Activated naive CD8-positive, alpha-beta T cell (primary cell): ENCODE measurements around the gene PTPN18.
"Not testable (repeated sequence)": the region's sequence is repeated elsewhere in the genome, so short reads cannot be mapped to it uniquely, and the experiment has no call there.

Source experiments
- H3K27ac Mint-ChIP-seq: one replicate; pipeline ENCODE4 v1.8.0; 2021; ENCODE audit warnings: mixed read lengths
- H3K27me3 Mint-ChIP-seq: one replicate; pipeline ENCODE4 v1.8.0; 2021; ENCODE audit warnings: mixed read lengths
- H3K36me3 Mint-ChIP-seq: one replicate; pipeline ENCODE4 v1.8.0; 2021; ENCODE audit warnings: mixed read lengths
- H3K4me1 Mint-ChIP-seq: one replicate; pipeline ENCODE4 v1.8.0; 2021; ENCODE audit warnings: low read depth, mixed read lengths
- H3K4me3 Mint-ChIP-seq: one replicate; pipeline ENCODE4 v1.8.0; 2021; ENCODE audit warnings: mild to moderate bottlenecking, mixed read lengths
- H3K9me3 Mint-ChIP-seq: one replicate; pipeline ENCODE4 v1.8.0; 2021; ENCODE audit warnings: low read depth, mixed read lengths

The PTPN18 gene

GRCh38 chr2:130355578-130356431 is at the start of gene PTPN18:
PTPN18 (plus strand) TSS chr2:130356056; CDS start chr2:130356108, 52 bp downstream.
- H3K4me1 Mint-ChIP-seq: peaks cover 12% of the 10 kb centered on the region
- peak within 1 kb of the TSS; percentile 85 for H3K4me3 Mint-ChIP-seq
- H3K36me3 Mint-ChIP-seq: no peaks in the 10 kb centered on the region
- H3K27ac Mint-ChIP-seq: no peak within 1 kb of the TSS
- peaks cover 3% of the 10 kb centered on the region for H3K9me3 Mint-ChIP-seq
- H3K27me3 Mint-ChIP-seq: peaks cover 2% of the 10 kb centered on the region

- no peak overlapping the region for H3K27ac Mint-ChIP-seq
- H3K4me1 Mint-ChIP-seq: no peaks in the 10 kb centered on the region
- H3K27me3 Mint-ChIP-seq: peaks cover 2% of the 10 kb centered on the region
- no peak overlapping the region for H3K4me3 Mint-ChIP-seq
- H3K36me3 Mint-ChIP-seq: no peaks in the 10 kb centered on the region
- no peaks in the 10 kb centered on the region for H3K9me3 Mint-ChIP-seq
Observed at GRCh38 chr2:130307850-130308249, 48.0 kb upstream of the PTPN18 start.

GRCh38 chr2:130310881-130311280 is 45.0 kb upstream of the PTPN18 start:
- Mint-ChIP-seq H3K27ac (no peak overlapping the region), H3K27me3 (peaks cover 2% of the 10 kb centered on the region), H3K4me3 (no peak overlapping the region), H3K36me3 (no peaks in the 10 kb centered on the region), H3K4me1 (no peaks in the 10 kb centered on the region), H3K9me3 (no peaks in the 10 kb centered on the region)

- Mint-ChIP-seq H3K36me3 (no peaks in the 10 kb centered on the region), H3K27ac (no peak overlapping the region), H3K4me1 (no peaks in the 10 kb centered on the region), H3K27me3 (peaks cover 3% of the 10 kb centered on the region), H3K9me3 (no peaks in the 10 kb centered on the region), H3K4me3 (no peak overlapping the region)
Observed at GRCh38 chr2:130313812-130314334, 42.0 kb upstream of the PTPN18 start.

- H3K36me3 Mint-ChIP-seq: no peaks in the 10 kb centered on the region
- peaks cover 4% of the 10 kb centered on the region for H3K27me3 Mint-ChIP-seq
- no peaks in the 10 kb centered on the region for H3K9me3 Mint-ChIP-seq
- no peak overlapping the region for H3K27ac Mint-ChIP-seq
- H3K4me1 Mint-ChIP-seq: no peaks in the 10 kb centered on the region
- H3K4me3 Mint-ChIP-seq: no peak overlapping the region
Observed at GRCh38 chr2:130314377-130314776, 41.5 kb upstream of the PTPN18 start.

DNA sequence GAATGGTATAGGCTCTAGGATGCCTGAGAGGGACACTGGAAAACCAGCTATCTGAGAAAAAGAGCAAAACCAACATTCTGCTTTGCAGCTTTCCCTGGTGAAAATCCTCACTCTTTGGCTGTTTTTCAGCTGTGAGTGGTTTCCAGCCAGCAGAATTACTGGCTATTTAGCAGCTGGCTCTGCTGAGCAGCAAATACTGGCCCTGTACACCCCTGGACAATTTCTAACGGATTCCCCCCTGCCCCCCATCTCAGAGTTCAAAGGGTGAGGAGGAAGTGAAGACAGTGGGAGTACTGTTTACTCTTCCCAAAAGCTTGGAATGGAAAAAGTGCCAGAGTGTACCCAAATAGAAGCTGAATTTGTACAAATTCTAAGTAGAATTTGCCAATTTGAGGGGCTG is 39.3 kb upstream of the PTPN18 start:
- no peak overlapping the region for H3K4me3 Mint-ChIP-seq
- H3K27me3 Mint-ChIP-seq: peaks cover 12% of the 10 kb centered on the region
- H3K27ac Mint-ChIP-seq: no peak overlapping the region
- H3K36me3 Mint-ChIP-seq: no peaks in the 10 kb centered on the region
- H3K4me1 Mint-ChIP-seq: no peaks in the 10 kb centered on the region
- no peaks in the 10 kb centered on the region for H3K9me3 Mint-ChIP-seq

DNA sequence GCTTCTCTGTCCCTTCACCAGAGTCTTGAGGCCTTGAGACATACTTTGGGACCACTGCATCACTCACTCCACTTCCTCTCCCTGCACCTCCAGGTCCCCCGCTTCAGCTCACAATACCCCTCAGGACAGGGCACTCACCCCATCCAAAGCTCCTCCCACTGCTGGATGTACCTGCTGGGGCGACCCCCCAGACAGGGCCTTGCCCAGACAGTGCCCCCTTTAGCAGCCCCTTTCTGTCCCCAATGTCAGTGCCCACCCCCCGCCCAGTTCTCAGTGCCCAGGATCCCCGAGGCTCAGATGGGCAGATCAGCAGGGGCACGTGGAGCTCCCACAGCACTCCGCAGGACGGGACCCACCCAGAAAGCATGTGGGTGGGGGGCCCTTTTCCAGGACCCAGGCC is 37.0 kb upstream of the PTPN18 start:
- Mint-ChIP-seq H3K27ac (no peak overlapping the region), H3K27me3 (peaks cover 13% of the 10 kb centered on the region), H3K4me3 (no peak overlapping the region), H3K4me1 (no peaks in the 10 kb centered on the region), H3K36me3 (no peaks in the 10 kb centered on the region), H3K9me3 (no peaks in the 10 kb centered on the region)

DNA sequence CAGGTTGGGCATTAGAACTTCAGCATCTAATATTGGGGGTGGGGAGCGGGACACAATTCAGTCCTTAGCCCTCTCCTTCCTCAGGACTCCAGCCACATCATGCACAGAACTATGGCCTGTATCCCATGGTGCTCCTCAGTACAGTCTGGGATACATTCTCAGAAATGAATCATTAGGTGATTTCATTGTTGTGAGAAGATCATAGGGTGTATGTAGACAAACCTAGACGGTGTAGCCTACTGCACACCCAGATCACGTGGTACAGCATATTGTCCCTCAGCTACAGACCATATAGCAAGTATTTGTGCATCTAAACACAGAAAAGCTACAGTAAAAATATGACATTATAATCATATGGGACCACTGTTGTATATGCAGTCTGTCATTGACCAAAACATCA is 36.3 kb upstream of the PTPN18 start:
- no peaks in the 10 kb centered on the region for H3K4me1 Mint-ChIP-seq
- no peaks in the 10 kb centered on the region for H3K36me3 Mint-ChIP-seq
- H3K27ac Mint-ChIP-seq: no peak overlapping the region
- no peak overlapping the region for H3K4me3 Mint-ChIP-seq
- H3K9me3 Mint-ChIP-seq: no peaks in the 10 kb centered on the region
- H3K27me3 Mint-ChIP-seq: peaks cover 14% of the 10 kb centered on the region

DNA sequence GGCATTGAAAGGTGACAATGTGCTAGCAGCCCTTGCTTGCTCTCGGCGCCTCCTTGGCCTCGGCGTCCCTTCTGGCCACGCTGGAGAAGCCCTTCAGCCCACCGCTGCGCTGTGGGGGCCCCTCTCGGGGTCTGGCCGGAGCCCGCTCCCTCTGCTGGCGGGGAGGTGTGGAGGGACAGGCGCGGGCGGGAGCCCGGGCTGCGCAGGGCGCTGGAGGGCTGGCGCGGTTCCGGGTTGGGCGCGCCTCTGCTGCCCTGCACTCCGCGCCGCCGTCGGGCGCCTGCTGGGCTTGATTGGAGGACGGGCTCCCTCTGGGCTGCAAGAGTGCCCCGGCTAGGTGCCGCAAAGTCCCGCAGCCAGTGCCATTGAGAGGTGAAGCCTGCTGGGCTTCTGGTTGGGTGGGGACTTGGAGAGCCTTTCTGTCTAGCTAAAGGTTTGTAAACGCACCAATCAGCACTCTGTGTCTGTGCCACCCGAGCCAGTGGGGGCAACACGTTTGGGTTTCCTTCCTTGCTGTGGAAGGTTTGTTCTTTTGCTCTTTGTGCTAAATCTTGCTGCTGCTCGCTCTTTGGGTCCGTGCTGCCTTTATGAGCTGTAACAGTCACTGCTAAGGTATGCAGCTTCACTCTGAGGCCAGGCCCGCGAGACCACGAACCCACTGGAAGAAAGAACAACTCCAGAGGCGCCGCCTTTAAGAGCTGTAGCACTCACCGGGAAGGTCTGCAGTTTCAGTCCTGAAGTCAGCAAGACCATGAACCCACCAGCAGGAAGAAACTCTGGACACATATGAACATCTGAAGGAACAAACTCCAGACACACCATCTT is 27.9 kb upstream of the PTPN18 start:
- H3K27me3 Mint-ChIP-seq: peaks cover 28% of the 10 kb centered on the region
- no peaks in the 10 kb centered on the region for H3K36me3 Mint-ChIP-seq
- H3K4me3 Mint-ChIP-seq: no peak overlapping the region
- H3K4me1 Mint-ChIP-seq: peaks cover 4% of the 10 kb centered on the region
- no peak overlapping the region for H3K27ac Mint-ChIP-seq
- no peaks in the 10 kb centered on the region for H3K9me3 Mint-ChIP-seq

DNA sequence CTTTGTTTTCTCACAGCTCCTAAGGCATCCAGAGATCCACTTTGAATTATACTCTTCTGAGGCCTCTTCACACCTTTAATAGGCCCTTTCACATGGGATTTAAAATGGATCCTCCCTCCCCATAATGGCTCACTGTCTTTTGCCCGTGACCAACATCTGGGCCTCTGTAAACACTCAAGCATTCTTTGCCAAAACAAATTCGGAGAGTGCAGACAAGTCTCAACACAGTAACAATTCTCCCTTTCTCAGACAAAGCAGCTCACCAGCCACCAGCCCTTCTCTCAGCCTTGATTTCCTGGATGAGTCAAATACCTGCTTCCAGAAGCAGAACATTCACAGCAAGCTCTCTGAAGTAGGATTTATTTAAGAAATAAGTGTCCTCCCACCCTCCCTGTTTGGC is 27.1 kb upstream of the PTPN18 start:
- no peaks in the 10 kb centered on the region for H3K9me3 Mint-ChIP-seq
- no peak overlapping the region for H3K4me3 Mint-ChIP-seq

DNA sequence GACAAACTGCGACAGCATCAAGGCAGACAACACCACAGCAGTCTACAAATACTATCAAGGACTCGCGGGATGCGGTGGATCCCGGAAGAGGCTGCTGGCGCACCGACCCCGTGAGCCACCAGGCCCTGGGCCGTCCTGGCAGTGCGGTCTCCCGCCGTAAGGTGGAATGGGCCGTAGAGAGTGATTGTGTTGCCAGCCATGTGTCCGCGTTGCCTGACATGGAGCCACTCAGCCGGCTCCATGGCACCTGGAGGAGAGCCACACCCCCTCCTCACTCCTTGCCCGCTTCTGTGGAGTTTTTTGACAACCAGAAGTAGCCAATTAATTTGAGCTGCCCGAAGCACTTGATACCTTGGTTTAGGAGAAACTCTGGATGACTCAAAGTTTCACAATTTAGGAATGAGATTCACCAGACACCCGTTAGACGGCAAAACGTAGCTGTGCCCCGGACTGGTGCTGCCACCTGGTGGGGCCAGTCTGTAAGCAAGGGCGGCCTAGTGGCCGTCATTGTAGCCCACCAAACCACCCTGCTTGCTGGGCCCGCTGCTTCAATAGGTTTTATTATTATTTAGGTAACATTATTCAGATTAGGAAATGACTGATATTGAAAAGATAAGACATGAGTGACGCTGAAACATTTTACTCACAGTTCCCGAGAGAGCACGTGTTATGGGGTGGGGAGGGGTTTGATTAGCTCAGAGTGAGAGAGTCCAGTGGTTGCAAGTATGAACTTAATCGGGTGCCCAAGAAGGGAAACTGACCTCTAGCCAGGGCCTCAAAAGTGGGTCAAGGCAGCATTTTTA is 23.4 kb upstream of the PTPN18 start:
- no peak overlapping the region for H3K27ac Mint-ChIP-seq
- H3K4me3 Mint-ChIP-seq: peak overlapping the region; percentile 62
- no peaks in the 10 kb centered on the region for H3K36me3 Mint-ChIP-seq
- no peaks in the 10 kb centered on the region for H3K9me3 Mint-ChIP-seq
- H3K27me3 Mint-ChIP-seq: peaks cover 13% of the 10 kb centered on the region
- peaks cover 4% of the 10 kb centered on the region for H3K4me1 Mint-ChIP-seq

More for the DNA sequence above, 27.1 kb upstream of the PTPN18 start:
- H3K27me3 Mint-ChIP-seq: peaks cover 28% of the 10 kb centered on the region
- no peaks in the 10 kb centered on the region for H3K36me3 Mint-ChIP-seq
- H3K4me1 Mint-ChIP-seq: peaks cover 4% of the 10 kb centered on the region
- H3K27ac Mint-ChIP-seq: no peak overlapping the region

GRCh38 chr2:130333253-130333652 is 22.6 kb upstream of the PTPN18 start:
- H3K27ac Mint-ChIP-seq, H3K4me1 Mint-ChIP-seq, H3K9me3 Mint-ChIP-seq, H3K4me3 Mint-ChIP-seq, H3K36me3 Mint-ChIP-seq: not testable (repeated sequence)
- peaks cover 13% of the 10 kb centered on the region for H3K27me3 Mint-ChIP-seq

- Mint-ChIP-seq H3K9me3 (no peaks in the 10 kb centered on the region), H3K4me1 (peaks cover 4% of the 10 kb centered on the region), H3K36me3 (peaks cover 3% of the 10 kb centered on the region), H3K4me3 (no peak overlapping the region), H3K27ac (no peak overlapping the region), H3K27me3 (peaks cover 11% of the 10 kb centered on the region)
Observed at GRCh38 chr2:130334026-130334425, 21.8 kb upstream of the PTPN18 start.

GRCh38 chr2:130335226-130335625 is 20.6 kb upstream of the PTPN18 start:
- H3K27me3 Mint-ChIP-seq: peaks cover 10% of the 10 kb centered on the region
- H3K4me3 Mint-ChIP-seq: no peak overlapping the region
- no peak overlapping the region for H3K27ac Mint-ChIP-seq
- H3K9me3 Mint-ChIP-seq: no peaks in the 10 kb centered on the region
- H3K36me3 Mint-ChIP-seq: peaks cover 5% of the 10 kb centered on the region
- peaks cover 7% of the 10 kb centered on the region for H3K4me1 Mint-ChIP-seq
